H1 (cell line): ENCODE measurements around the gene ARF3. TPM values are rescaled to one million over a fixed set of nuclear protein-coding genes. Genes with fewer than 3 reads are reported as not detected.

Experiments
- CTCF ChIA-PET: fragments of 300-600 bp; sonication (Branson Sonifier 250); formaldehyde crosslinking; loops from one replicate; lab custom pipeline; 2021; ENCODE audit not compliant: partially characterized antibody; lab: Charles Lee
- POLR2A ChIA-PET: fragments of 300-600 bp; sonication (Branson Sonifier 250); formaldehyde crosslinking; loops from one replicate; lab custom pipeline; 2021; ENCODE audit warnings: inconsistent platforms; ENCODE audit not compliant: partially characterized antibody; lab: Charles Lee
- DNase-seq, 2 experiments: peaks; one replicate each; pipeline versions ENCODE4 v3.0.0 to v3.0.0-alpha.2; 2010 to 2022; ENCODE audit warnings: low spot score in 2 of 2, low read depth in 1 of 2, mixed read lengths in 1 of 2
- FAIRE-seq: peaks from 2 replicates; lab custom pipeline; 2011; peaks lifted over from hg19 to GRCh38; lab: Jason Lieb, UNC
- H2AFZ ChIP-seq: 2 replicates; pipeline ENCODE4 v1.8.1; 2012; ENCODE audit warnings: low read length, inconsistent platforms
- H2AK5ac ChIP-seq: 2 replicates; pipeline ENCODE4 v1.6.1; 2013; ENCODE audit warnings: low read depth, low read length
- H2BK120ac ChIP-seq: replicated peaks from 2 replicates; pipeline ENCODE3; 2013; ENCODE audit warnings: low read depth, low read length, inconsistent platforms
- H2BK12ac ChIP-seq: 2 replicates; pipeline ENCODE4 v1.6.1; 2013; ENCODE audit warnings: low read depth, low read length
- H2BK15ac ChIP-seq: 2 replicates; pipeline ENCODE4 v1.6.1; 2013; ENCODE audit warnings: low read length
- H2BK20ac ChIP-seq: 2 replicates; pipeline ENCODE4 v1.6.1; 2013; ENCODE audit warnings: low read length
- H2BK5ac ChIP-seq: 2 replicates; pipeline ENCODE4 v1.6.1; 2013; ENCODE audit warnings: low read depth, low read length
- H3K14ac ChIP-seq: 2 replicates; pipeline ENCODE4 v1.6.1; 2013; ENCODE audit warnings: inconsistent platforms; ENCODE audit not compliant: insufficient read length
- H3K18ac ChIP-seq: 2 replicates; pipeline ENCODE4 v1.6.1; 2013; ENCODE audit warnings: low read length; ENCODE audit errors: extremely low read depth
- H3K23ac ChIP-seq: 2 replicates; pipeline ENCODE4 v1.6.1; 2013; ENCODE audit warnings: inconsistent platforms; ENCODE audit not compliant: insufficient read length
- H3K23me2 ChIP-seq: 2 replicates; pipeline ENCODE4 v1.6.1; 2013; ENCODE audit warnings: low read depth, low read length
- H3K27ac ChIP-seq: 2 replicates; pipeline ENCODE4 v1.6.1; 2011; ENCODE audit warnings: low read depth, low read length, inconsistent platforms
- H3K27me3 ChIP-seq, 4 experiments: replicated peaks in 1 of 4; 1 replicate in 1 of 4; 2 replicates in 3 of 4; pipeline versions ENCODE4 v1.6.1 to v1.8.1; 2011 to 2013; ENCODE audit warnings: low read length in 3 of 4, mild to moderate bottlenecking in 3 of 4, inconsistent platforms in 2 of 4, mixed read lengths in 2 of 4, moderate library complexity in 1 of 4; ENCODE audit not compliant: control insufficient read depth in 3 of 4, insufficient read depth in 3 of 4; ENCODE audit errors: extremely low read depth in 1 of 4
- H3K36me3 ChIP-seq, 4 experiments: 2 replicates each; pipeline versions ENCODE4 v1.6.1 to v1.8.1; 2011 to 2013; ENCODE audit warnings: mild to moderate bottlenecking in 4 of 4, low read length in 3 of 4, moderate library complexity in 2 of 4, control low read depth in 1 of 4, inconsistent platforms in 1 of 4; ENCODE audit not compliant: insufficient read depth in 4 of 4, control insufficient read depth in 2 of 4
- H3K4ac ChIP-seq: replicated peaks from 2 replicates; pipeline ENCODE3; 2013; ENCODE audit warnings: low read length, low read depth, mixed read lengths, inconsistent platforms; ENCODE audit not compliant: insufficient read length
- H3K4me1 ChIP-seq, 4 experiments: replicated peaks in 1 of 4; 1 replicate in 1 of 4; 2 replicates in 3 of 4; pipeline versions ENCODE4 v1.6.1 to v1.8.1; 2011 to 2013; ENCODE audit warnings: low read length in 3 of 4, inconsistent platforms in 2 of 4, mixed read lengths in 1 of 4; ENCODE audit not compliant: insufficient read depth in 4 of 4, control insufficient read depth in 3 of 4
- H3K4me2 ChIP-seq, 2 experiments: 2 replicates each; pipeline versions ENCODE4 v1.6.1 to v1.8.1; 2011 to 2013; ENCODE audit warnings: low read depth in 2 of 2, low read length in 2 of 2, control low read depth in 1 of 2, inconsistent platforms in 1 of 2, mild to moderate bottlenecking in 1 of 2; ENCODE audit not compliant: insufficient read depth in 1 of 2
- H3K4me3 ChIP-seq, 4 experiments: fragments of 200-600, 300-600 bp in 1 of 4; sonication (generic), shearing (Covaris generic), sonication (Bioruptor Twin) in 1 of 4; 2 replicates each; pipeline versions ENCODE4 v1.5.1 to v1.8.1; 2011 to 2016; ENCODE audit warnings: low read length in 4 of 4, low read depth in 3 of 4, control low read depth in 2 of 4, inconsistent platforms in 2 of 4, mild to moderate bottlenecking in 2 of 4, mixed read lengths in 1 of 4, moderate library complexity in 1 of 4; ENCODE audit not compliant: insufficient read depth in 2 of 4; ENCODE audit errors: extremely low read depth in 1 of 4
- H3K56ac ChIP-seq: replicated peaks from 2 replicates; pipeline ENCODE3; 2013; ENCODE audit warnings: low read depth, mild to moderate bottlenecking, mixed read lengths, low read length, inconsistent platforms; ENCODE audit not compliant: insufficient read length
- H3K79me1 ChIP-seq: 2 replicates; pipeline ENCODE4 v1.6.1; 2013; ENCODE audit warnings: low read depth, low read length, control low read depth
- H3K79me2 ChIP-seq, 2 experiments: 2 replicates each; pipeline versions ENCODE4 v1.6.1 to v1.8.1; 2012 to 2013; ENCODE audit warnings: low read length in 2 of 2, mild to moderate bottlenecking in 2 of 2, inconsistent platforms in 1 of 2; ENCODE audit not compliant: insufficient read depth in 2 of 2, control insufficient read depth in 1 of 2
- H3K9ac ChIP-seq, 4 experiments: replicated peaks in 1 of 4; 1 replicate in 1 of 4; 2 replicates in 3 of 4; pipeline versions ENCODE4 v1.6.1 to v1.8.1; 2011 to 2013; ENCODE audit warnings: low read depth in 3 of 4, low read length in 3 of 4, control low read depth in 2 of 4, mild to moderate bottlenecking in 2 of 4, moderate library complexity in 2 of 4, inconsistent platforms in 1 of 4; ENCODE audit errors: extremely low read depth in 1 of 4
- H3K9me3 ChIP-seq, 2 experiments: 2 replicates each; pipeline versions ENCODE4 v1.6.1 to v1.8.1; 2012 to 2013; ENCODE audit warnings: mild to moderate bottlenecking in 2 of 2, moderate library complexity in 2 of 2, control low read depth in 1 of 2, inconsistent platforms in 1 of 2, low read depth in 1 of 2, low read length in 1 of 2, mixed read lengths in 1 of 2; ENCODE audit not compliant: insufficient read depth in 2 of 2
- H4K20me1 ChIP-seq, 2 experiments: replicated peaks in 1 of 2; 2 replicates each; pipeline versions ENCODE3 to v1.8.1; 2011 to 2013; ENCODE audit warnings: inconsistent platforms in 2 of 2, low read length in 2 of 2, mild to moderate bottlenecking in 1 of 2; ENCODE audit not compliant: insufficient read depth in 2 of 2, control insufficient read depth in 1 of 2
- H4K5ac ChIP-seq: 2 replicates; pipeline ENCODE4 v1.6.1; 2013; ENCODE audit warnings: low read length, low read depth, mixed read lengths, inconsistent platforms; ENCODE audit not compliant: insufficient read length
- H4K8ac ChIP-seq: 2 replicates; pipeline ENCODE4 v1.8.0; 2013; ENCODE audit warnings: mild to moderate bottlenecking, moderate library complexity, low read length, inconsistent platforms; ENCODE audit not compliant: insufficient read depth; ENCODE audit errors: extremely low read depth
- H4K91ac ChIP-seq: replicated peaks from 2 replicates; pipeline ENCODE3; 2013; ENCODE audit warnings: low read length, mixed read lengths, inconsistent platforms; ENCODE audit not compliant: insufficient read length
- BACH1 ChIP-seq: IDR thresholded peaks from 2 replicates; pipeline ENCODE4 v1.6.1; 2012; ENCODE audit warnings: low read length, improper control_type of control experiment
- CREB1 ChIP-seq: IDR thresholded peaks from 2 replicates; pipeline ENCODE4 v1.6.1; 2012; ENCODE audit warnings: inconsistent platforms
- GTF2F1 ChIP-seq: IDR thresholded peaks from 2 replicates; pipeline ENCODE4 v1.6.1; 2012; ENCODE audit warnings: low read depth, low read length, improper control_type of control experiment, borderline replicate concordance
- HDAC6 ChIP-seq: IDR thresholded peaks from one replicate; pipeline ENCODE4 v1.7.1; 2012; ENCODE audit warnings: low read depth, mild to moderate bottlenecking, inconsistent platforms, low read length, moderate library complexity
- JUND ChIP-seq: IDR thresholded peaks from 2 replicates; pipeline ENCODE4 v1.6.1; 2011; ENCODE audit warnings: mild to moderate bottlenecking, improper control_type of control experiment, low read length
- KDM1A ChIP-seq: fragments of 200-600, 300-600 bp; sonication (generic); IDR thresholded peaks from 2 replicates; pipeline ENCODE4 v1.7.1; 2016; ENCODE audit warnings: mild to moderate bottlenecking, low read length, borderline replicate concordance
- MAFK ChIP-seq: IDR thresholded peaks from 2 replicates; pipeline ENCODE4 v1.6.1; 2012; ENCODE audit warnings: low read depth, mild to moderate bottlenecking, improper control_type of control experiment, low read length
- PHF8 ChIP-seq: fragments of 200-600 bp; sonication (generic); conservative IDR thresholded peaks from 2 replicates; pipeline ENCODE4 v1.7.1; 2012; ENCODE audit warnings: low read depth, mild to moderate bottlenecking, inconsistent platforms, low read length, moderate library complexity
- POLR2A ChIP-seq, 2 experiments: IDR thresholded peaks; 1 replicate in 1 of 2; 2 replicates in 1 of 2; pipeline ENCODE4 v1.6.1; 2011; ENCODE audit warnings: low read depth in 2 of 2, low read length in 2 of 2, mild to moderate bottlenecking in 2 of 2; ENCODE audit errors: control extremely low read depth in 1 of 2
- POLR2AphosphoS5 ChIP-seq: IDR thresholded peaks from 2 replicates; pipeline ENCODE4 v1.6.1; 2011; ENCODE audit warnings: low read depth, low read length
- POU5F1 ChIP-seq: IDR thresholded peaks from 2 replicates; pipeline ENCODE4 v1.6.1; 2011; ENCODE audit warnings: low read depth, mild to moderate bottlenecking, low read length, moderate library complexity
- RNF2 ChIP-seq: fragments of 200-900, 300-1000 bp; sonication (generic); IDR thresholded peaks from 2 replicates; pipeline ENCODE4 v1.7.1; 2016; ENCODE audit warnings: borderline replicate concordance, low read depth, mild to moderate bottlenecking, antibody characterized with exemption, low read length; ENCODE audit not compliant: poor library complexity, severe bottlenecking; ENCODE audit errors: missing control alignments
- TCF12 ChIP-seq: IDR thresholded peaks from 2 replicates; pipeline ENCODE4 v1.6.1; 2011; ENCODE audit warnings: low read depth, mild to moderate bottlenecking, low read length
- WGBS, 2 experiments: shearing (Covaris generic) in 1 of 2; methylation state at CpG; one replicate each; pipeline versions ENCODE4 v1.1.6 to v1.1.7; 2013 to 2015; ENCODE audit warnings: low lambda C conversion rate in 2 of 2, mixed read lengths in 2 of 2, inconsistent platforms in 1 of 2, low coverage in 1 of 2, missing lambda C conversion rate in 1 of 2; ENCODE audit not compliant: insufficient replicate concordance in 2 of 2, insufficient coverage in 1 of 2, insufficient read length in 1 of 2; ENCODE audit errors: extremely low coverage in 1 of 2, missing lambda C conversion rate in 1 of 2; 5-methylcytosine and 5-hydroxymethylcytosine counted together
- polyA plus RNA-seq, 7 experiments: library from polyadenylated mRNA; depleted of rRNA in 3 of 7; stranded (reverse) in 5 of 7; unstranded in 2 of 7; fragments of >200 nt in 5 of 7; fragments of 200-250 nt in 2 of 7; gene quantifications; 1 replicate in 5 of 7; 2 replicates in 1 of 7; 4 replicates in 1 of 7; pipeline versions ENCODE4 v1.2.1 to v1.2.3, GENCODE V29; 2011 to 2013; ENCODE audit warnings: missing spikeins in 2 of 7, mixed read lengths in 2 of 7
- total RNA-seq: library from RNA; stranded (reverse); fragmentation: NEBNext Ultra II Directional; extraction: Animal tissue kit (Norgen Biotek cat#: 25700); gene quantifications from 2 replicates; pipeline ENCODE4 v1.2.1, GENCODE V29; 2021

The ARF3 gene
- total and polyA plus RNA-seq, 2 of the 8 experiments (the other 6 are each of a cell fraction or from before 2014, with no cell fraction given), result 231 to 250 TPM

DNA sequence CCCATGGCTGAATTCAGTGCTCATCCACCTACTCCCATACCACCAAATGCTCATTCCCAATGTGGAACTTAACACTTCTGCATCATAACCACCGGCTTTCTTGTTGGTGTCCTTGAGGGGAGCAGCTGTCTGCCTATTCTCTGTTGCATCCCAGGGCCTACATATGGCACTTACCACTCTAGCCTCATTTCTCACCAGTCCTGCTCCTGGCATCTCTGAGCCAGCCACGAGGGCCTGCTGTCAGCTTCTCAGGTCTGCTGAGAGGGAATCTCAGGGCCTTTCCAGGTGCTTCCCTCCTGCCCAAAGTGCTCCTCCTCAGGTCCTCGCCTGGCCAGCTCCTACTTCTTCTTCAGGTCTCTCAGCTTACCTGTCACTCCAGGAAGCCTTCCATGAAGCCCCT is 67.6 kb downstream of the ARF3 start:
- Histone ChIP-seq H3K9me3 (no peaks in the 10 kb centered on the region), H3K79me2 (no peaks in the 10 kb centered on the region), H2AFZ (no peak overlapping the region), H3K4me2 (no peak overlapping the region; a peak in 1 of 4 replicates), H2BK20ac (no peak overlapping the region), H2BK12ac (no peak overlapping the region), H3K4me3 (no peak overlapping the region), H3K4ac (no peak overlapping the region), H3K36me3 (no peaks in the 10 kb centered on the region), H3K79me1 (no peaks in the 10 kb centered on the region), H3K4me1 (0 out of 7 replicates have a peak, but pooled peaks cover 0 to 6% (median 2%) of the 10 kb centered on the region in 4 experiments), H3K23me2 (no peaks in the 10 kb centered on the region; the same call in 1 of the 2 replicates), H3K18ac (no peak overlapping the region), H4K91ac (no peak overlapping the region), H3K27me3 (no peaks in the 10 kb centered on the region; a peak in 2 of 7 replicates), H3K27ac (no peak overlapping the region), H4K5ac (no peak overlapping the region), H2BK5ac (no peak overlapping the region), H3K23ac (no peak overlapping the region), H2AK5ac (no peak overlapping the region), H2BK15ac (no peak overlapping the region), H3K9ac (no peak overlapping the region), H2BK120ac (no peak overlapping the region), H4K8ac (no peak overlapping the region), H4K20me1 (no peaks in the 10 kb centered on the region), H3K14ac (no peak overlapping the region), H3K56ac (no peak overlapping the region)
- ChIA-PET CTCF (interaction anchor here (0.7 to 20.7 kb wide), 26 partner anchors 7 to 109 kb away, joined by 3 to 678 read pairs (median 7); partner anchors contain the start of genes DDX23 and RND1), POLR2A (interaction anchor here (0.6 to 23.7 kb wide), 3 partner anchors 10 to 239 kb away, joined by 3 to 651 read pairs (median 4); partner anchors contain the start of genes DDX23 and RND1)
- DNase-seq (no peak), FAIRE-seq (no peak)
- TF ChIP-seq RNF2, result no peak
- no peak for TF ChIP-seq PHF8
- TF ChIP-seq KDM1A, result no peak
- TF ChIP-seq TCF12, result no peak
- TF ChIP-seq POLR2AphosphoS5, result no peak
- no peak for TF ChIP-seq POLR2A (IDR thresholded peaks at IDR 0.05; ENCODE audit: control extremely low read depth in 1 of 2, low read depth in 2 of 2, low read length in 2 of 2)
- TF ChIP-seq POU5F1, result no peak
- no peak for TF ChIP-seq HDAC6
- TF ChIP-seq CREB1, result no peak
- no peak for TF ChIP-seq BACH1
- TF ChIP-seq MAFK, result no peak
- TF ChIP-seq JUND, result no peak
- no peak for TF ChIP-seq GTF2F1
- 80% methylated on average over 3 of the region's 3 CpGs; no CpG with 5 or more reads in 1 of the 2 experiments for WGBS, 2 experiments
